CD4-positive, alpha-beta T cell treated with Interleukin-6 for 4 hours (primary cell): ENCODE results near the gene ANP32B.
A peak's percentile ranks its signal among the peaks of the same experiment; 100 is the strongest.
"Not testable (repeated sequence)": the region's sequence is repeated elsewhere in the genome, so short reads cannot be mapped to it uniquely, and the experiment has no call there.

ENCODE experiments used
- DNase-seq: peaks from one replicate; pipeline ENCODE4 v3.0.0-alpha.2; 2020; ENCODE audit warnings: mixed read lengths

The ANP32B gene

GRCh38 chr9:97964901-97965300 is 18.2 kb upstream of the ANP32B start:
- DNase-seq: no peak

GRCh38 chr9:97966493-97966892 is 16.6 kb upstream of the ANP32B start:
- no peak for DNase-seq

DNA sequence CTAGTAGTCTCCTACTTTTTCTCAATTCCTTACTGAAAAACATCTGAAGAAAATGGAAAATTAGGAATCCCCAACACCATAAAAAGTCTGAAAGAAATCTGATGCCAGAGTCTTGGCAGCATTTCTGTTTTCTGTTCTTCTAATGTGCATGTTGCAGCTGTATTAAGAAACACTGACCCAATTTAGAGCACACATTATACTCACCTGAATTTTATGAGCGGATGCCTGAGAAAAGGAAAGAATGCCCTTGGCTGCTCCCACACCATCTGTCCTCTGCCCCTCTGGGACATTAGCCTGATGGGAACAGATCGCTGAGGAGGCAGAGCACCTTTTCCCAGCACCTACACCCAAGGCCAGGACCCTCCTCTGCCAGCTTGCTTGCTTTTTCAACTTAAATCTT is 14.1 kb upstream of the ANP32B start:
- no peak for DNase-seq

DNA sequence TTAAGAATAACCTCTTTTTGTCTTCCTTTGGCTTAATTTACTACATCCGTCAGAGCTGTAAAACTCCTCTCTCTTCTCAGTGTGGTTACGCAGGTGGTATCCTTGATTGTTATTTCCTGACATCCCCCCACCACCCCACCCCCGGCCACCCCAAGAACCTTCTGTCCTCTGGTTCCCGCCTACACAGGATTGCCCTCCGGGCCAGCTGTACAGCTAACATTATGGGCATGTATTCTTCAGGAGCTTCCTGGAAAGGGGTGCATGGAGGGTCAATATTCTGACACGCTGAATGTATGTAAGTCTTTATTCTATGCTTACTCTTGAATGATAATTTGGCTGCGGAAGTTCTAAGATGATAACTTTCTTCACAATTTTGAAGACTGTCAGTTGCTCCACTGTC is 13.0 kb upstream of the ANP32B start:
- DNase-seq: no peak

DNA sequence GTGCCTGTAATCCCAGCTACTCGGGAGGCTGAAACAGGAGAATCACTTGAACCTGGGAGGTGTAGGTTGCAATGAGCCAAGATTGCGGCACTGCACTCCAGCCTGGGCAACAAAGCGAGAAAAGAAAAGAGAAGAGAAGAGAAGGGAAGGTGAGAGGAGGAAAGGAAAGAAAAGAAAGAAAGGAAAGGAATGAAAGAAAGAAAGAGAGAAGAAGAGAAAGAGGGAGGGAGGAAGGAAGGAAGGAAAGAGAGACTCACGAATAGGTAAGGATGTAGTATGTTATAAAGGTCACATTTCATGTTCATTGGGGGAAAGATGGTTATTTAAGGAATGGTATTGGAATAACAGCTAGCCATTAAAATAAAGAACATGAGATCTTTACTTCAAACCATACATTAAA is 10.4 kb upstream of the ANP32B start:
- DNase-seq: no peak

DNA sequence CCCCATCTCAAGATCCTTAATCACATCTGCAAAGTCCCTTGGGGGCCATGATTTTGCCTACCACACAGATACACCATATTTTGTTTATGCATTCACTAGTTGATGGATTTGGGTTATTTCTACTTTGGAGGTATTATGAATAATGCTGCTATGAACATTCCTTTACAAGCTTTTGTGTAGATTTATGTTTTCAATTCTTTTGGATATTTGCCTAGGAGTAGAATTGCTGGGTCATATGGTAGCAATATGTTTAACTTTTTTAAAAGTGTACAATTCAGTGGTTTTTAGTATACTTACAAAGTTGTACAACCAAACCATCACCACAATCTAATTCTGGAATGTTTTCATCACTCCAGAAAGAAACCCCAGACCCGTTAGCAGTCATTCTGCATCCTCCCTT is 7.8 kb upstream of the ANP32B start:
- no peak for DNase-seq

- not testable (repeated sequence) for DNase-seq
Measured at GRCh38 chr9:97976633-97977032, 6.5 kb upstream of the ANP32B start.

- DNase-seq: no peak
Measured at GRCh38 chr9:97978371-97979130, 4.6 kb upstream of the ANP32B start.

- DNase-seq: peak; percentile 45
Measured at GRCh38 chr9:97979788-97980478, 3.2 kb upstream of the ANP32B start.

- DNase-seq: no peak
Measured at GRCh38 chr9:97980479-97980803, 2.7 kb upstream of the ANP32B start.

GRCh38 chr9:97980918-97981845 is 2.0 kb upstream of the ANP32B start:
- DNase-seq: peak; percentile 3

DNA sequence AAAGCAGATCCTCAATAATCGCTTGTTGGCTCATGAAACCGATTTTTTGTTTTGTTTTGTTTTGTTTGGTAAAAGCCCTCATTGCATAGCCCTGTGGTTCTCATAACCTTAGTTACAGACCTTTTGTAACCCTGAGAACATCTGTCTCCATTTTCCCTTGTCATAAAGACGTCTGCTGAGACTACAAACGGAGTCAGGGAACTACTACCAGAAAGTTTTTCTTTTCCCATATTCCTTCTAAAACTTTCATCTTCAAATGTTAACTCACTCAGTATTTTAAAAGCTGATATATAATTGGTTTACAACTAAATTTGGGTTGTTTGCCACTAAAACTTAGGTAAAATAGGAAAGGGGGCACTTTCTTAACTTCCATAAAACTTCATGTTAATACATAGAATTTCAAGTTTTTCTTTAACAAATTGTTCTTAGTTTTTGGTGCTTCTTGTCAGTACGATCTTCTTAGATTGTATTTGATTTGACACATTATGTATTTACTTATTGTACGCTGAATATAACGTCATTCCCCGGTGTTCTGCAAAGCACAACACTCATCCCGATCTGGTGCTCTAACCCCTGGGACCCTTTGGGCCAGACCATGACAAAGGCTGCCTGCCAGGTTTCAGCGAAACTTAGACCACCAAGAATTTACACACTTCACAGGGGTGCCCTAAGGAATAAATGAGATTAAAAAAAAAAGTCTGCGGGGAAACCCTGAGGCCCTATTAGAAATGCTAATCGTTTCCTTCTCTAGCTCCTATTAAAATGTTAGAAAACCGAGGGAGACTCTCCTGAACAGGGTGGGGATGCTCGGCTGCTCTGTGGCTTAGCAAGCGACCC is 1.1 kb upstream of the ANP32B start:
- DNase-seq: peak; percentile 4

- peak; percentile 73 for DNase-seq
Measured at GRCh38 chr9:97983589-97984187, 547 bp downstream of the ANP32B start.

GRCh38 chr9:97984188-97985057 is 1.3 kb downstream of the ANP32B start:
- peak; percentile 84 for DNase-seq

DNA sequence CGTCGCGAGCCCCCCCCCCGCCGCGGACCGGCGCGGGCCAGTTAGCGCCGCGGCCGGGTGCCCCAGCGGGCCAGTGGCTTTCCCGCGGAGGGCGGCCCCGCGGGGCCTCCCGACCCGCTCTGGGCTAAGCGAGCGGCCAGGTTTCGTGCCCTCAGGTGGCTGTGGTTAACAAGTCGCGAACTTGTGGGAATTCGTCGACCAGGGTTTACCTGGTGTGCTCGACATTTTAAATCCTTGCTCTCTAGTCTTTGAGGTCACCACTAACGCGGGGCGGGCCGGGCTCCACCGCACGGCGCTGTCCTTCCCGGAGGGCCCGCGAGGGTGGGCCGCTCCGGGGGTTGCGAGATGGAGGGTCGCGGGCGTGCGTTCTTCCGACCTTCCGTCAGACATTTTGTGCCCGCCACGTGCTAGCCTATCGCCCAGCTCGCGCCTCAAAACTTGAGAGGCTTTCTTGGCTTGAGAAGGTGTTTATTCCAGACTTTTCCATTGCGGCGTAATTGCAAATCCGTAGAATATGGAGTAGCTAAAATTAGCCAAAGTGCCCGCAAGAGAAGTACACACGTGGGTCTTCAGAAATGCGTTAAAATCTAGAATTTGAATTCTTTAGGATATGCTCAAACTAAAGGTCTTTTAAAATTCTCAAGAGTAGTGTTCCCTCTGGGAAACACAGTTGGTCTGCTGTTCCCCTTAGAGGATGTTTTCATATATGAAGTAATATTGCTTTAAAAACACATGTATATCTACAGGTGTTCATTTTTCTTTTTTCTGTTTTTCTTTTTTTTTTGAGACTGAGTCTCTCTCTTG is 2.1 kb downstream of the ANP32B start:
- DNase-seq: peak; percentile 58

- no peak for DNase-seq
Measured at GRCh38 chr9:97987487-97987886, 4.3 kb downstream of the ANP32B start.

- DNase-seq: no peak
Measured at GRCh38 chr9:97990259-97990658, 7.1 kb downstream of the ANP32B start.

DNA sequence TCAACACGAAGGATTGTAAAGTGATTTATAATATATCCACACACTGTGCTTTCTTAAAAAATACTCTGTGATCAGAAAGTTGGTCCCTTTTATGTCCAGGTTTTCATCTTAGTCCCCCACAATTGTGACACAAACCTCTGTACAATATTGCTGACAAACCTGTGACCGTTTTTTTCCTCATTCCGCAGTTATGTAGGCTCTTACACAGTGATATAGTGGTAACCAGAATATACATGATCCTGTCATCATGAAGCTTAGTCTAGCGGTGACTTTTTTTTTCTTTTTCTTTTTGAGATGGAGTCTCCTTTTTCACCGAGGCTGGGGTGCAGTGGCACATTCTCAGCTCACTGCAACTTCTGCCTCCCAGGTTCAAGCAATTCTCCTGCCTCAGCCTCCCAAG is 8.7 kb downstream of the ANP32B start:
- no peak for DNase-seq

DNA sequence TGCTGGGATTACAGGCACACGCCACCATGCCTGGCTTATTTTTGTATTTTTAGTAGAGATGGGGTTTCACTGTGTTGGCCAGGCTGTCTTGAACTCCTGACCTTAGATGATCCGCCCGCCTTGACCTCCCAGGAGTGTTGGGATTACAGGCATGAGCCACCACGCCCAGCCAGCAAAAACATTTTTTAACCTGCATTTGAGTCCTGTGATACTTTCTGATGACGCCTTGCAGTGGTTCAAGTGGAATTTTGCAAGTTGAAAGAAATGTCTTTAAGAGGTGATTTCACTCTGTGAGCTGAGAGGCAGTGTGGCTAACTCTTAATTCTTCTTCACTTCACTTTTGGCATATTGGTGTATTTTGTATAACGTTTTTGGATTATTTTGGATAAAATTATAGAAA is 9.1 kb downstream of the ANP32B start:
- no peak for DNase-seq

DNA sequence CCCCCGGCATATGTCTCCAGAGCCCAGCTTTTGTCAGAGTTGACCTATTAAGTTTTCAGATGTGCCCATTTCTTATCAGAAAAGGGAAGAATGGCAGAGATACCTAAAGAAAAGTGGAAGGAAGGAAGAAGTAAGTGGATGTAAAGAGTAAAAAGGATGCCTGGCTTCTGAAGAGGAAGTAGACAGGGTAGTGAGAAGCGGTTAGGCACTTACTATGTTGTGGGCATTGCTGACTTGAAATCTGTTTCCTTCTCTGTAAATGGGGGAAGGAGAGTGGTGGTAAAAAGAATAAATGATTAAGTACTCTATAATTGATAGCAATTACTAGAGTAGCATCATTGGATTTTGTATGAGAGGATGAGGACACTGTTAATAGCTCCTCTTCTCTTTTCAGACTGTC is 9.9 kb downstream of the ANP32B start:
- peak; percentile 17 for DNase-seq
